ENCODE measurements around the gene ASTN2. TPM values are rescaled to one million over a fixed set of nuclear protein-coding genes. Genes with fewer than 3 reads are reported as not detected.

Gene ASTN2
- total and polyA plus RNA-seq, 9 of the 15 experiments (the other 6 are each of a cell fraction or from before 2014, with no cell fraction given): 0.56 to 3.5 (median 1.9) TPM

- Histone ChIP-seq H2AFZ (ENCODE audit: low read depth, low read length) (no peak overlapping the region), H3K4me3 (no peak overlapping the region), H3K9me3 (replicated peaks; ENCODE audit: control insufficient read depth, insufficient read depth, low read depth, low read length) (no peaks in the 10 kb centered on the region), H3K27ac (ENCODE audit: extremely low read depth, low read depth, low read length) (no peak overlapping the region), H3K9me1 (ENCODE audit: control insufficient read depth, insufficient read depth, low read length) (no peaks in the 10 kb centered on the region), H3K36me3 (ENCODE audit: control insufficient read depth, insufficient read depth, low read length) (no peaks in the 10 kb centered on the region), H3K4me2 (ENCODE audit: insufficient read depth, low read length) (no peak overlapping the region), H4K20me1 (replicated peaks; ENCODE audit: control insufficient read depth, insufficient read depth, low read length) (no peaks in the 10 kb centered on the region), H3K79me2 (ENCODE audit: control insufficient read depth, insufficient read depth, low read length) (no peaks in the 10 kb centered on the region), H3K27me3 (ENCODE audit: control insufficient read depth in 2 of 2, insufficient read depth in 2 of 2, low read length in 2 of 2) (no peaks in the 10 kb centered on the region), H3K4me1 (replicated peaks in 1 of 2; ENCODE audit: control insufficient read depth in 2 of 2, insufficient read depth in 2 of 2, low read length in 2 of 2) (no peaks in the 10 kb centered on the region), H3K9ac (ENCODE audit: insufficient read depth in 1 of 2, low read depth in 2 of 2, low read length in 2 of 2) (no peak overlapping the region)
- in situ Hi-C loops (cut with MboI): no loop called here
- no peak for FAIRE-seq
- no peak for DNase-seq (ENCODE audit: extremely low read depth in 1 of 4, low spot score in 3 of 4)
- ChIA-PET CTCF (ENCODE audit: low intra/inter-chr PET ratio) (no interaction called here), POLR2A (interaction anchor here (0.6 kb wide), 1 partner anchor 156 kb away, joined by 3 read pairs; no protein-coding TSS in a partner anchor)
- ATAC-seq: no peak
- no TSS peak for BruUV-seq (replicated peaks)
- intact Hi-C loops (cut with micrococcal nuclease): no loop called here
- 3% methylated on average over 3 of the region's 3 CpGs for WGBS (ENCODE audit: insufficient coverage, low coverage, missing lambda C conversion rate)
- TF ChIP-seq GABPB2 (CRISPR knock-in tag; conservative IDR thresholded peaks at IDR 0.05) (no peak), RBM34 (IDR thresholded peaks at IDR 0.05; ENCODE audit: borderline replicate concordance, insufficient read depth, low read length) (no peak), ZNF217 (CRISPR knock-in tag; IDR thresholded peaks at IDR 0.05) (no peak), PBX2 (CRISPR knock-in tag; IDR thresholded peaks at IDR 0.05; ENCODE audit: low read depth) (no peak), PBX2 (tag; conservative IDR thresholded peaks at IDR 0.05; ENCODE audit: low read depth) (no peak), HCFC1 (IDR thresholded peaks at IDR 0.05; ENCODE audit: low read depth, low read length) (no peak), ETS2 (tag; IDR thresholded peaks at IDR 0.05; ENCODE audit: borderline replicate concordance, poor library complexity, severe bottlenecking) (no peak), MTA1 (IDR thresholded peaks at IDR 0.05; ENCODE audit: borderline replicate concordance) (no peak), SREBF2 (CRISPR knock-in tag; IDR thresholded peaks at IDR 0.05) (no peak), FOS (IDR thresholded peaks at IDR 0.05; ENCODE audit: extremely low read depth, insufficient read length) (no peak), ZNF253 (CRISPR knock-in tag; conservative IDR thresholded peaks at IDR 0.05) (no peak), ZBTB7A (IDR thresholded peaks at IDR 0.05; ENCODE audit: borderline replicate concordance, control insufficient read depth, low read depth, low read length) (no peak), ADNP (tag; IDR thresholded peaks at IDR 0.05) (no peak), ZNF24 (IDR thresholded peaks at IDR 0.05) (no peak), HINFP (tag; conservative IDR thresholded peaks at IDR 0.05; ENCODE audit: low read depth) (no peak)
Measured at GRCh38 chr9:116927726-116928125, 487.1 kb downstream of the ASTN2 start.

Data from K562 (cell line).